Measurements from ENCODE around the gene GHITM.

GHITM gene

GRCh38 chr10:84202349-84202748 is 63.0 kb downstream of the GHITM start:
- no peak overlapping the region for H3K4me3 ChIP-seq (ENCODE audit: low read depth, low read length)

More at GRCh38 chr10:84202349-84202748, 63.0 kb downstream of the GHITM start:
- TF ChIP-seq, protein P1, sequence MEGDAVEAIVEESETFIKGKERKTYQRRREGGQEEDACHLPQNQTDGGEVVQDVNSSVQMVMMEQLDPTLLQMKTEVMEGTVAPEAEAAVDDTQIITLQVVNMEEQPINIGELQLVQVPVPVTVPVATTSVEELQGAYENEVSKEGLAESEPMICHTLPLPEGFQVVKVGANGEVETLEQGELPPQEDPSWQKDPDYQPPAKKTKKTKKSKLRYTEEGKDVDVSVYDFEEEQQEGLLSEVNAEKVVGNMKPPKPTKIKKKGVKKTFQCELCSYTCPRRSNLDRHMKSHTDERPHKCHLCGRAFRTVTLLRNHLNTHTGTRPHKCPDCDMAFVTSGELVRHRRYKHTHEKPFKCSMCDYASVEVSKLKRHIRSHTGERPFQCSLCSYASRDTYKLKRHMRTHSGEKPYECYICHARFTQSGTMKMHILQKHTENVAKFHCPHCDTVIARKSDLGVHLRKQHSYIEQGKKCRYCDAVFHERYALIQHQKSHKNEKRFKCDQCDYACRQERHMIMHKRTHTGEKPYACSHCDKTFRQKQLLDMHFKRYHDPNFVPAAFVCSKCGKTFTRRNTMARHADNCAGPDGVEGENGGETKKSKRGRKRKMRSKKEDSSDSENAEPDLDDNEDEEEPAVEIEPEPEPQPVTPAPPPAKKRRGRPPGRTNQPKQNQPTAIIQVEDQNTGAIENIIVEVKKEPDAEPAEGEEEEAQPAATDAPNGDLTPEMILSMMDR (IDR thresholded peaks at IDR 0.05; ENCODE audit: borderline replicate concordance, insufficient read depth, low read depth, low read length), result 0 out of 2 replicates have a peak, but pooled peaks have one; percentile 2
